Measurements from ENCODE around the gene GAS1.

DNA sequence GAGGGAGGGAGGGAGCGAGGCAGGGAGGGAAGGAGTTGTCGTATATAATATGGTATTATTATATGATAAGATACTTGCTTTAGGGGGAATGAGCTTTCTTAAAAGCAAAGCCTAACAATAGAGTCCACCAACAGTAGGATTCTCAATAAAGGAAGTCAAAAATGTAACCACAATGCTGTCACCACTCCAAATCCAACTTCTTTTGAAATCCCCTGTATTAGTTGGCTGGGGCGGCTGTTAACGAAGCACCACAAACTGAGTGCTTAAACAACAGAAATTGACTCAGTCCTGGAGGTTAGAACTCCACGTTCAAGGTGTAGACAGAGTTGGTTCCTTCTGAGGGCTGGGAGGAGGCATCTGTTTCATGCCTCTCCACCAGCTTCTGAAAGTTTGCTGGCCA lies 23.1 kb downstream of the GAS1 start:
- TF ChIP-seq, protein P1, sequence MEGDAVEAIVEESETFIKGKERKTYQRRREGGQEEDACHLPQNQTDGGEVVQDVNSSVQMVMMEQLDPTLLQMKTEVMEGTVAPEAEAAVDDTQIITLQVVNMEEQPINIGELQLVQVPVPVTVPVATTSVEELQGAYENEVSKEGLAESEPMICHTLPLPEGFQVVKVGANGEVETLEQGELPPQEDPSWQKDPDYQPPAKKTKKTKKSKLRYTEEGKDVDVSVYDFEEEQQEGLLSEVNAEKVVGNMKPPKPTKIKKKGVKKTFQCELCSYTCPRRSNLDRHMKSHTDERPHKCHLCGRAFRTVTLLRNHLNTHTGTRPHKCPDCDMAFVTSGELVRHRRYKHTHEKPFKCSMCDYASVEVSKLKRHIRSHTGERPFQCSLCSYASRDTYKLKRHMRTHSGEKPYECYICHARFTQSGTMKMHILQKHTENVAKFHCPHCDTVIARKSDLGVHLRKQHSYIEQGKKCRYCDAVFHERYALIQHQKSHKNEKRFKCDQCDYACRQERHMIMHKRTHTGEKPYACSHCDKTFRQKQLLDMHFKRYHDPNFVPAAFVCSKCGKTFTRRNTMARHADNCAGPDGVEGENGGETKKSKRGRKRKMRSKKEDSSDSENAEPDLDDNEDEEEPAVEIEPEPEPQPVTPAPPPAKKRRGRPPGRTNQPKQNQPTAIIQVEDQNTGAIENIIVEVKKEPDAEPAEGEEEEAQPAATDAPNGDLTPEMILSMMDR (IDR thresholded peaks at IDR 0.05; ENCODE audit: insufficient read depth, low read depth, low read length) = no peak
- TF ChIP-seq EZH2 (IDR thresholded peaks at IDR 0.05; ENCODE audit: insufficient read depth, low read length) = no peak

Data from astrocyte (in vitro differentiated cells and primary cell).